ENCODE data around the gene DYNC2LI1.

- TF ChIP-seq POLR2A (IDR thresholded peaks at IDR 0.05; ENCODE audit: low read length) (no peak), GATA1 (IDR thresholded peaks at IDR 0.05; ENCODE audit: low read depth, low read length) (no peak)
Observed at GRCh38 chr2:43754180-43754579, 19.7 kb upstream of the DYNC2LI1 start.

Measured in erythroblast (primary cell).